Gastrocnemius medialis (tissue), 4 donors: Measurements from ENCODE around the gene DYNC2H1.

Experiments
- POLR2A ChIP-seq, 2 donors: fragments of 450-650 bp; IDR thresholded peaks; one replicate each; pipeline ENCODE4 v1.6.1; 2017; ENCODE audit warnings: antibody characterized with exemption in 2 of 2, mild to moderate bottlenecking in 2 of 2, moderate library complexity in 2 of 2
- TF ChIP-seq, protein P1 (sequence below), 5 experiments: fragments of 450-650 bp in 3 of 5; fragments of 200-600 bp in 2 of 5; sonication (generic) in 2 of 5; IDR thresholded peaks in 4 of 5; conservative IDR thresholded peaks in 1 of 5; 1 replicate in 4 of 5; 2 replicates in 1 of 5; pipeline ENCODE4 v1.5.1; 2016 to 2019; ENCODE audit warnings: antibody characterized with exemption in 5 of 5, mild to moderate bottlenecking in 3 of 5, moderate library complexity in 3 of 5

DNA sequence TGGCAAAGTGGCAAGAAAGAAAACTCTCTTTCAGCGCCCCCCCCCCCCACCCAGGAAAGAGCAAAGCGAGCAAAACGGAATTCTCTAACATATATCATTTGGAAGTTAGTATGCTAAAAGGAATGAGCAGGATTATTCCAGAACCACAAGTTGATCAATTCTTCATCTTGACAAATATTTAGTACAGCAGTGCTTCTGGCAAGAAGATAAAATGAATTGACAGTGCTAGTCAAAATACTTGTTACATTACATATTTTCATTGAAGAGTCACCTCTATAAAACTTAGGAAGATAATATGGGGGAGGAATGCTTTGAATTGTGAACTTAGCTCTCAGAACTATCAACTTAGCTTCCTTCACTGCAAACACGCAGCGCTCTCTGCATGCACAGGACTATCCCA lies 377.4 kb downstream of the DYNC2H1 start:
- TF ChIP-seq POLR2A (IDR thresholded peaks at IDR 0.05) = no peak
- TF ChIP-seq, protein P1, sequence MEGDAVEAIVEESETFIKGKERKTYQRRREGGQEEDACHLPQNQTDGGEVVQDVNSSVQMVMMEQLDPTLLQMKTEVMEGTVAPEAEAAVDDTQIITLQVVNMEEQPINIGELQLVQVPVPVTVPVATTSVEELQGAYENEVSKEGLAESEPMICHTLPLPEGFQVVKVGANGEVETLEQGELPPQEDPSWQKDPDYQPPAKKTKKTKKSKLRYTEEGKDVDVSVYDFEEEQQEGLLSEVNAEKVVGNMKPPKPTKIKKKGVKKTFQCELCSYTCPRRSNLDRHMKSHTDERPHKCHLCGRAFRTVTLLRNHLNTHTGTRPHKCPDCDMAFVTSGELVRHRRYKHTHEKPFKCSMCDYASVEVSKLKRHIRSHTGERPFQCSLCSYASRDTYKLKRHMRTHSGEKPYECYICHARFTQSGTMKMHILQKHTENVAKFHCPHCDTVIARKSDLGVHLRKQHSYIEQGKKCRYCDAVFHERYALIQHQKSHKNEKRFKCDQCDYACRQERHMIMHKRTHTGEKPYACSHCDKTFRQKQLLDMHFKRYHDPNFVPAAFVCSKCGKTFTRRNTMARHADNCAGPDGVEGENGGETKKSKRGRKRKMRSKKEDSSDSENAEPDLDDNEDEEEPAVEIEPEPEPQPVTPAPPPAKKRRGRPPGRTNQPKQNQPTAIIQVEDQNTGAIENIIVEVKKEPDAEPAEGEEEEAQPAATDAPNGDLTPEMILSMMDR (IDR thresholded peaks at IDR 0.05 in 4 of 5, conservative IDR thresholded peaks at IDR 0.05 in 1 of 5) = no peak
